CD4-positive, alpha-beta T cell treated with Interferon alpha-2 for 1 hour (primary cell): ENCODE data around the gene PRELP.
"Not testable (repeated sequence)": the region's sequence is repeated elsewhere in the genome, so short reads cannot be mapped to it uniquely, and the experiment has no call there.

Experiments used
- DNase-seq, 2 donors: peaks; one replicate each; pipeline ENCODE4 v3.0.0-alpha.2; 2020 to 2022

The PRELP gene

GRCh38 chr1:203509135-203509534, 33.5 kb downstream of the PRELP start:
- DNase-seq, result no peak

- no peak for DNase-seq
Observed at GRCh38 chr1:203511513-203511912, 35.9 kb downstream of the PRELP start.

DNA sequence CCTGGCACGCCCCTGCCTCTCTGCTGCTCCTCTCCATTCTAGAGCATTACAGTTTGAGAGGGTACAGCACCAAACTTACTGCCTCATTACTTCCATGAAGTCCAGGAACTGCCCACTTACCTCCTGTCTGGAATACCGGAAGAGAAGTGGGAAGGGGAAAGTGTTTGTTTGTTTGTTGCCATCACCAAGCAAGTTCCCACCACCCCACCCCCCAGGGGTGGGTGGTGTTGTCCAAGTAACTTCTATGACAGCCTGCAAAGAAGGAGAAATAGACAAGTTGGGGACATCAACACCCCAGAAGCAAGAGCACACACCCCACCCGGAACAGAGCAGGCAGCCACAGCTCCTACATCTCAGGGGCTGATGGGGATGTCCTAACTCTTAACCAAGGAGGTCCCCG, 36.3 kb downstream of the PRELP start:
- no peak for DNase-seq

DNA sequence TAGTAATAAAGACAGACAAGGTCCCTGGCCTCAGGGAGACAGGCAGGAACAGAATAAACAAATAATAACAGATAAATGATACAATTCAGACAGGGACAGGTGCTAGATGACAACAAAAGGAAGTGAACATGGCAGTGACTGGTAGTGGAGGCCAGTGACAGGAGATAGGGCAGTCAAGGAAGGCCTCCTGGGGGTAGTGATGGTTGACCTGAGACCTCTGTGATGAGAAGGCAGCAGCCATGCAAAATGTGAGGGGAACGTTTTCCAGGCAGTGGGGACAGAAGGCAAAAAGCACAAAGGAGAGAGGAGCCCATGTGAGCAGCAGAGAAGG, 36.9 kb downstream of the PRELP start:
- DNase-seq, result no peak

- DNase-seq, result peak; percentile 9 to 58
Observed at GRCh38 chr1:203512848-203513584, 37.4 kb downstream of the PRELP start.

DNA sequence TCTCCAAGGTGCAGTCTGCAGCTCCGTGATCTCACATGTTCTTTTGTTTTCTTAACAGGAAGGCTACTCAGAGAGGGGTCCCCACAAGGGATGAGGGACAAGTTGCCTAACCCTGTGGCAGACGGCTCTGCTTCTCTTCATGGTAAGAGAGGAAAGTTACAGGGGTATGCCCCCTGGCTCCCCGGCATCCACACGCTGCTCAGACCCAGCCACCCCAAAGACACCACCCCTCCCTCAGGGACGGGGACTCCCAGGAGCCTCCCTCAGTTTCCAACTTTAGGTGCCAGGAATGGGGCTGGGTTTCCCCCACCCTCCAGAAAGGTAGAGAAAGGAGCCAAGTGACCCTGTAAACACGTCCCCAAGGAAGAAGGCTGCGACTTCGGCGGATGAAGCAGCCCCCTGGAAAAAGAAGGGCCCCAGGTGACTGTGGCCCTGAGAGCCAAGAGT, 38.0 kb downstream of the PRELP start:
- DNase-seq, result no peak

DNA sequence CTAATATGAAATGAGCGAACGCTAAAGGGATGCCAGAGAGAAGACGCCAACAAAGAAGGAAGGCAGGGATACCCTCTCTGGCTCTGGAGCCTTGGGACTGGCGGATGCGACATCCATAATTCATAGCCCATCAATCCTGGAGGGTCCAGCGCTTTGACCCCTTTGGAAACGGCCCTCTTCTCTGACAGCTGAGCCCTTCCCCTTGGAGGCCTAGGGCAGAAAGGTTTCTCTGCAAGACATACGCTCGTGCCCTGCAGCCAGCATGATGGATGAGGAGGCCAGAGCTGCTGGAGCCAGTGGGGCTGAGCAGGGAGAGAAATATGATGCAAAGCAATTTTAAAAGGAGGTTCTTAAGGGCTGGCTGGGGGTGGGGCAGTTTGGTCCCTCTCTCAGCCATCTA, 40.6 kb downstream of the PRELP start:
- DNase-seq, result no peak

DNA sequence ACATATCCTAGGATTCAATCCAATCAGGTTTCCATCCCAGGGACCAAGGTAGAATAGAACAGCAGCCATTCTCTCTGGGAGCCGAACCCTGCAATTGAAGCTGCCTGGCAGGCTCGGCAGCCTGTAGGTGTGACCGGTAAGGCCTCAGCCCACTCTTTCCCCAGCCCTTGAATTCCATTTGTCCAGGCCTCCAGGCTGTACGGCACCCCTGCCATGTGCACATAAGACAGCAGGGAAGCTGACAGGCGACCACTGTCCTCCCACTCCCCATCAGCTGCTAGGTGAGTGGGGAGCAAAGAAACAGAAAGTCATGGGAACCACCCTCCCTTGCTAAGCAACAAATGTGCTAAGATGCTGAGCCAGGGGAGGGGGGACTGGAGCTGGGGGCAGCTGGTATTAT, 41.3 kb downstream of the PRELP start:
- DNase-seq, result no peak

DNA sequence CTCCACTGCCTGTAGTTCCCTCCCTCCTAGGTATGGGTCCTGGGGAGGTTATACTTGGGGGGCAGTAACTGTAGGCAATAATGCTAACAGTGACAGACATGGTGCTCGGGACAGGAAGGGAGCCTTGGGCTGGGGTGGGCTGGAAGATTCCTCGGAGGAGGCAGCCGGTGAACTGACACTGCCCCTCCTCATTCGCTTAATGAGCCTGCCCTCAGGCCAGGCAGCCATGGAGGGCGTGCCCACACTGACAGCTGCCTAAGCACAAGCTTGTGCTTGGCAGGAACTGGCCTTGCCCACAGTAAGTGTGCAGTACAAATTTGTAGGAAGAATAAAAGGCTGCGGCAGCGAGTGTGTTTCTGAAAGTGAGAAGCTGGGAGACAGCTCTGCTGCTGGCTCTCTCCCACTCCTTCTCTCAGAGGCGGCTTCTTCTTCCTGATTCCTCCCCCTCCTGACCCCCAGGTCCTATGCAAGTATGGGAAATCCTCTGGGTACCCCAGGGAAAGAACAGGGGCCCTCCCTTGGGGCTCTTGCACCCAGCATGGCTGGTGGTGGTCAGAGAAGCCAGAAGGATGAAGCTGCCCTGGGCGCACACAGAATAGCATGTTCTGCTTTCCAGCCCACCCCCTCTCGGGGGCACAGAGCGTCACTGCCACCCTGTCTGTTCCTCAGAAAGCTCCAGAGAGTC, 42.0 kb downstream of the PRELP start:
- DNase-seq, result no peak

GRCh38 chr1:203518139-203518538, 42.5 kb downstream of the PRELP start:
- not testable (repeated sequence) for DNase-seq

GRCh38 chr1:203518541-203518940, 42.9 kb downstream of the PRELP start:
- no peak for DNase-seq

GRCh38 chr1:203519053-203519840, 43.6 kb downstream of the PRELP start:
- DNase-seq, result no peak

DNA sequence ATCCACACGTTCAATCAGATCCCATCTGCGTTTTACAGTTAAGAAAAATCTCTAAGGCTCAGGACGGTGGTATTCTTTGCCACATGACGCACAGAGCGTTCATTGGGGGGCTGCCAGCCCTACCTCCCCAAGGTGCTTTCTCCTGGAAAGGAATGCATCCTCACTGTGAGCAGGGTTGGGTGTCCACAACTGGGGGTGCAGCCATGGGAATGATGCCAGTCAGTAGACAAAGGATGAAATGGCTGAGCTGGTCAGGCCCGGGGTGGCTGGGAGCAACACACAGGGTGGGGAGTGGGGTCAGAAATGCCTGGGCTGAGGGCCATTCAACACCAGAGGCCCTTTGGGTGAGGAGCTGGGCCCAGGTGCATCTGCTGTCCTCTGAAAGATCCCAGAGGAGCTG, 44.3 kb downstream of the PRELP start:
- no peak for DNase-seq

GRCh38 chr1:203520315-203520714, 44.7 kb downstream of the PRELP start:
- no peak for DNase-seq

- no peak for DNase-seq
Observed at GRCh38 chr1:203521074-203521794, 45.6 kb downstream of the PRELP start.

DNA sequence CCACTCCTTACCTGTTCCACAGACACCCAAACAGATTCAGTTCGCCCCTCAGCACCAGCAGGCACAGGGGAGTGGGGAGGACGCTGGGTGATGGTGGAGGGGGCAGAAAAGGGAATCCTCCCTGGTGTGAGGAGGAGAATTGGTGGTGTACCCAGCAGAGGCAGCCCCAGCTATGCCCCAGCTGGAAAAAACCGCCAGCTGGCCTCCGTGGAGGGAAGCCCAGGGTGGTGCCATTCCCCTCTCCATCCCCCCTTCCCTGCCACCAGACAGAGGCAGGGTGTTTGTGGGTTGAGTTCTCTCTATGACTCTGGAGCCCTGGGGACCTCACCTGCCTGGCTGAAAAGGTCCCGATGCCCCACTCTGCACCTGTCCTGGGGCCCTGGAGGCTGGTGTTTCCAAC, 46.2 kb downstream of the PRELP start:
- no peak for DNase-seq

GRCh38 chr1:203522237-203522636, 46.6 kb downstream of the PRELP start:
- DNase-seq, result no peak

DNA sequence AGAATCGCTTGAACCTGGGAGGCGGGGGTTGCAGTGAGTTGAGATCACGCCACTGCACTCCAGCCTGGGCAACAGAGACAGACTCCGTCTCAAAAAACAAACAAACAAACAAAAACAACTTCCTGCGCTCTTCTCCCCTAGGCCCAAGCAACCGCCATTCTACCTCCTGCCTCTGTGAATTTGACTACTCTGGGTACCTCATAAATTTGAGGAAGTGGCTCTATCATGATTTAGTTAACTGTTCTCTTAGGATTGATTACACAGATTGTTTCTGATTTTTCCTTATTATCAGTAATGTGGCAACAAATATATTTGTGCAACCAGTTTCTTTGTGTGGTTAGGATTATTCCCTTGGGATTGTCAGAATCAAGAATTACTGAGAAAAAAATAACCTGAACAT, 48.1 kb downstream of the PRELP start:
- no peak for DNase-seq

- no peak for DNase-seq
Observed at GRCh38 chr1:203524152-203524551, 48.5 kb downstream of the PRELP start.

- DNase-seq, result no peak
Observed at GRCh38 chr1:203524824-203525223, 49.2 kb downstream of the PRELP start.

- no peak for DNase-seq
Observed at GRCh38 chr1:203525685-203526084, 50.1 kb downstream of the PRELP start.

DNA sequence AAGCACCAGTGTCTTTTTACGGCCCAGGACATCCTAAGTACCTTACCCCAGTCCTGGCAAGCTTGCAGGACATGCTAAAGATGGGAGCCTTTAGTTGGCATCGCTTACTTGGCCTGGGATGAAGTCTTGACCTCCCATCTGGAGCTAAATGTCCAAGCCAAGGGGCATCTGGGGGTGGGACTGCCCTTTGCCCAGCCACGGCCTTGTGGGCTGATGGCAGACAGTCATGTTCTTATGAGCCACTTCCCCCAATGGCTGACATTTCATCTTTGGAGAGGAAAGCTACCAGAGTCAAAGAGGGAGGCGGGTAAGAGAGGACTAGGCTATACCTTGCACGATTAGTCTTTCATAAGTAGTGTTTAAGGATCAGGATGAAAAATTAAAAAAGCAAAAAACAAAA, 50.5 kb downstream of the PRELP start:
- no peak for DNase-seq

- no peak for DNase-seq
Observed at GRCh38 chr1:203526572-203526971, 51.0 kb downstream of the PRELP start.
